ENCODE data around the gene CLEC16A.

DNA sequence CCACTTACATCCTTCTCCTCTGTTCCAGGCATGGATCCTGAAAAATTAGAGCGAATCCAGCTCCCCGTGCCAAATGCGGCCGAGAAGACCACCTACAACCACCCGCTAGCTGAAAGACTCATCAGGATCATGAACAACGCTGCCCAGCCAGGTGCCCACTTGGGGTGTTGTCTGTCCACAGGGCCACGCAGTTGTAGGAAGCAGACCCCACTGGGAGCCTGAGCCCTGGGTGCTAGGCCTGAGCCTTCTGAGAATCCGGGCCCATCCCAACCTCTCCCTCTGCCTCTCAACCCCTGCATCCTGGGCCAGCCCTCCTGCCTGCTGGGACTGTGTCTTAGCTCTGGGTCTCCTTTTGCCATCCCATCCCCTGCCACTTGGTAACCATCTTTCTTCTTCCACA lies 95.4 kb downstream of the CLEC16A start:
- TF ChIP-seq EZH2 (IDR thresholded peaks at IDR 0.05; ENCODE audit: borderline replicate concordance, insufficient read depth, low read depth, low read length, poor library complexity, severe bottlenecking) (no peak), CTCF (IDR thresholded peaks at IDR 0.05) (no peak)
